GM21528 (cell line): ENCODE data around the gene CCSER2.
"Not testable (repeated sequence)": the region's sequence is repeated elsewhere in the genome, so short reads cannot be mapped to it uniquely, and the experiment has no call there.

Experiments used
- ATAC-seq: cut with Tn5 transposase; IDR thresholded peaks from one replicate; pipeline ENCODE4 v1.9.1; 2021; ENCODE audit warnings: mild to moderate bottlenecking, moderate library complexity; ENCODE audit not compliant: unreplicated experiment, low FRiP score

The CCSER2 gene

GRCh38 chr10:84510121-84510520 lies 181.7 kb downstream of the CCSER2 start:
- ATAC-seq: no peak

DNA sequence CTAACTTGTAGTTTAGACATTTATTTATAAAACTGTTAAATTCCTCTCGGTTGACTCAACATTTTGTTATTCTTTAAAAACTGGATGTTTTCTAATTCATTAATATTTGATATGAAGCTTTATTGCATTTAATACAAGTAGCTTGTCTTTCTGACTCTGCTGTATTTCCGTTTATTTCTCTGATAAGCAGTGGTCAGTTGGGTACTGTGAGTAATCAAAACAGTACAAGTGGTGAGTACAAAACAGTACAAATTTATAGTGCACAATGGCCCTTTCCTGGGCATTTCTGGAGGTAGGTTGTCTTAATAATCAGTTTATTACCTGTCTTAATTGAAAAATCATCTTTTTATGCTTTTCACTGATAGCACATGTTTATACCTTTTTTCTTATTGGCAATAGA lies 182.7 kb downstream of the CCSER2 start:
- no peak for ATAC-seq

GRCh38 chr10:84511709-84512285 lies 183.4 kb downstream of the CCSER2 start:
- no peak for ATAC-seq

DNA sequence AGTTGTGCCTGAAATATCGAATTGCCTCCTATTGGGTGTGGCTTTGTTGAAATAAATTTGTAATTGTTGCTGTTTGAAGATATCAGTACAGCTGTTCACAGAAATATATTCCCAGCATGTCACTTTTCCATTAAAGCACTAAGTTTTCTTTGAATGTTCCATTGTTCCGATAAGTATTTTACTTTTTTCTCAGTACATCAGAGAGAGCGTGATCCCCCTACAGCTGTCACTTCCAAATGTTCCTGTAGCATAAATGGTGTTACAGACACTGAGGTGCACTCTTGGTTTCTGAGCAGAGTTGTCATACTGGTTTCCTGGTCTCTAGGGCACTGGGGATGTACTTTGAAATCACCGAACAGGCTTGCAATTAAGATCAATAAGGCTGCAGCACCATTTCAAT lies 189.2 kb downstream of the CCSER2 start:
- no peak for ATAC-seq

- no peak for ATAC-seq
Observed at GRCh38 chr10:84519235-84519634, 190.8 kb downstream of the CCSER2 start.

DNA sequence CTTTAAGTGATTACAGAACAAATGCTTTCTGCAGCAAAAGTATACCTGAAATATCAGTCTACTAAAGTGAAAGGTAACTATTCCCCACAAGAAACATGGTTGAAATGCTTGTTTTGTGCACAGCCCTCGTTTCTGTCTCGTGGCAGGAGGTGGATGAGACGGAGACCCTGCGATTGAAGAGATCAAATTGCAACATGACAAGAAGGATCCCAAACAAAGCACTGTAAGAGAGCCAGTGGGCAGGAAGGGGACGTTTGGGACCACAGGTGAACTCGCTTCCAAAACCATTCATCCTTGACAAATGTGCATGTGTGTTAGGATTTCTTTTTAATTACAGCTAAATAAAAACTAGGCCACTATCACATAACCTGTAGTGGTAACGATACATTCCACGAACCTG lies 192.6 kb downstream of the CCSER2 start:
- no peak for ATAC-seq

DNA sequence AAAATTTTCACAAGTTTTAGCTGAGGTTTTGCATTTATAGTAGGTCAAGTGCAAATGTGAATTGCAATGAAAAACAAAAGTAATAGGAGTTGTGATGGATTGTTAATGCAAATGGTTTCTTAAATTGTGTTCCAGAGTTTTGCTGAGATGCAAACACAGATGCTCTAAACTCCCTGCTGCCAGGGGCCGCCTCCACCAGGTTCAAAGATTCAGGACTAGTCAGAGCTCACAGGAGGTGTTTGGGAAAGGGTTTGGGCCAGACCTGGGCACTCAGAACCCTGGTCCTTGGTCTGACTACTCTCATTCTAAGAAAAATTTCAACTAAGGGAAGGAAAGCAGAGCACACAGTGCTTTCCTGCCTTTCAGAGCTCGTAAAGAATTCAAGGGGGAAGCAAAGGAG lies 193.1 kb downstream of the CCSER2 start:
- no peak for ATAC-seq

GRCh38 chr10:84522612-84523462 lies 194.4 kb downstream of the CCSER2 start:
- no peak for ATAC-seq

DNA sequence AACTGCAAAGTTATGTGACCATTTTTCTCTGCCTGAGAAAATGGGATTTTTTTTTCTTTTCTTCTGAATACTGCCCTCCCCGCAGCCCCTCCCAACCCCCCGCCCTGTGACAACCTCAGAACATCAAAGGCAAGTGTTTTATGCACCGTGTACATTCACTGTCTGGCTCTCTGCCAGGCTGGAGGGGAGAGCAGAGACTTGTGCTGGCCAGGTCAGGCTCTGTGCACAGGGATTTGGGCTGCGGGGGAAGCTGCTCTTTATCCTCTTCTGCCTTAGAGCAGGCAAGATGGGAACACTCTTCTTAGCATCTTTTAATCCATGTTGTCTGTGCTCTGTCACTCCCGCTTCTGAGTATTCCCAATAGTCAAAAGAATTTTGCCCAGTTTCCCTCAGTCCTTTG lies 195.1 kb downstream of the CCSER2 start:
- ATAC-seq: no peak

DNA sequence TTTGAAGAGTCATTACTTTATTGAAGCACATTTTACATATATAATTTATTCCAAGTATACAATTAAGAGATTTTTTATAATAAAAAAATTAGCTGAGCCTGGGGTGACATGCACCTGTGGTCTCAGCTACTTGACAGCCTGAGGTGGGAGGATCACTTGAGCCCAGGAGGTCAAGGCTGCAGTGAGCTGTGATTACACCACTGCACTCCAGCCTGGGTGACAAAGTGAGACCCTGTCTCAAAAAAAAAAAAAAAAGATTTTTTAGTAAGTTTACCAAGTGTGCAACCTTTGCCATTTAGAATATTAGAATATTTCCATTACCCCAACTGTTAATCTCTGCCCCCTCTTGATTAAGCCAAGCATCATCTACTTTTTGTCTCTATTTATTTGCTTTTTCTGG lies 196.0 kb downstream of the CCSER2 start:
- no peak for ATAC-seq

DNA sequence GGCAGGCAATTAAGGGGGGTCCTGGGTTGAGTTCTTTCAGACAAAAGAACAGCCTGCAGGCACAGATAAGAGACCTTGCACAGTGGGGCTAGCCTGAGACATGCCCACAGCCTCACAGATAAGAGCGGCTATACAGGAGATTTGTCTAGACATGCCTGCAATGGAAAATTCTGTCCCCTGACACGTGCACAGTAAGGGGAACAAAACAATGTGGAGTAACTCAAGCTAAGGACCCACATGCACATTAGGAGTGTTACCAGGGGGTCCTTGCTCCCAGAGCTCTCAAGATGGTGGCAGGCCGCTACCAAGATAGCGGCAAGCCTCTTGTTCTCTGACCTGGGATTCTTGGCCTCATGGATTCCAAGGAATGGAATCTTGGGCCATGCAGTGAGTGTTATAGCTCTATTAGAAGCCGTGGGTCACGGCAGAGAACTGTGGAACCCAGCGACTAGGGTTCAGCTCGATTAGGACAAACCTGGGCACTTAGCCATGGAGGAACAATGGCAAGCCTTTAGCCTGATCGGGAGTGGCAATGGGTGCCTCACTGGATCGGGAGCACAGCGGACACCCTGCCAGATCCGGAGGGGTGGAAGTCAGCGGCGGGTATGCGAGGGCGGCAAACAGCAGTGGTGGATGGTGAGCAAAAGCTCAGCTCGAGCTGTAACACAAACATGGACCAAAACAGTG lies 196.9 kb downstream of the CCSER2 start:
- ATAC-seq: no peak

DNA sequence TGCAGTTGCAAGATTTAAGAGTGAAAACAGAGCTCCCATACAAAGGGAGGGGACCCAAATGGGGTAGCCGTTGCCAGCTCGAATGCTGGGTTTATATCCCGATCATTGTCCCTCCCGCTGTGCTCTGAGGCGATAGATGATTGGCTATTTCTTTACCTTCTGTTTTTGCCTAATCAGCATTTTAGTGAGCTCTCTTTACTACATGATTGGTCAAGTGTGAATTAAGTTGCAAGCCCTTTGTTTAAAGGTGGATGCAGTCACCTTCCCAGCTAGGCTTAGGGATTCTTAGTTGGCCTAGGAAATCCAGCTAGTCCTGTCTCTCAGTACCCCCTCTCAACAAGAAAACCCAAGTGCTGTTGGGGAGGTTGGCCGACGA lies 197.4 kb downstream of the CCSER2 start:
- ATAC-seq: not testable (repeated sequence)

DNA sequence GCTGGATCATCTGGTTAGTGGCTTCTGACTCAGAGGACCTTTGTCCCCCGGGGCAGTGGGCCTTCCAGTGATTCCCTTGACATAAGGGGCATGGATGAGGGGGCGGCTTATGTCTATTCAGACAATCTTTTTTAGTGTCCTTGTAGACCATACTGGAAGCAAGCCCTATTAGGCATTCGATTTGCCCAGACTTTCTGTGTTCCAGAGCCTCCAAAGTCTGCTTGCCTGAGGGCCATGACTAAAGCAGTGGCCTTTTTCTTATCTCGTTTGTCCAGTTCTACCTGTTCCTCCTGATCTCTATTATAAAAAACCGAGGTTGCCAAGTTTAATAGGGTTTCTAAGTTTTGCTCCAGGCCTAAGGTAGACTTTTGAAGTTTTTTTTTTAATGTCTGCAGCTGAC lies 199.0 kb downstream of the CCSER2 start:
- ATAC-seq: not testable (repeated sequence)

- not testable (repeated sequence) for ATAC-seq
Observed at GRCh38 chr10:84528526-84528925, 200.1 kb downstream of the CCSER2 start.

DNA sequence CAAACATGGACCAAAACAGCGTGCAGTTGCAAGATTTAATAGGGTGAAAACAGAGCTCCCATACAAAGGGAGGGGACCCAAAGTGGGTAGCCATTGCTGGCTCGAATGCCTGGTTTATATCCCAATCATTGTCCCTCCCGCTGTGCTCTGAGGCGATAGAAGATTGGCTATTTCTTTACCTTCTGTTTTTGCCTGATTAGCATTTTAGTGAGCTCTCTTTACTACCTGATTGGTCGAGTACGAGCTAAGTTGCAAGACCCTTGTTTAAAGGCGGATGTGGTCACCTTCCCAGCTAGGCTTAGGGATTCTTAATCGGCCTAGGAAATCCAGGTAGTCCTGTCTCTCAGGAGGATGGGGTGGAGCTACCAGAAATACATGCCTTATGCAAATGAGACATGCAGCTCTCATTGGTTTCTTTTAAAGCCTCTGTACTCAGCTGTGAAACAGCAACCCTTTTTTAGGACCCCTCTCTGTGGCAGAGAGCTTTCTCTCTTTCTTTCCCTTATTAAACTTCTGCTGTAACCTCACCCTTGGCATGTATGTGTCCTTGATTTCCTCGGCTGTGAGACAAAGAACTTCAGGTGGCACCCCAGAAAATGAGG lies 202.4 kb downstream of the CCSER2 start:
- ATAC-seq: no peak

GRCh38 chr10:84531396-84531795 lies 203.0 kb downstream of the CCSER2 start:
- no peak for ATAC-seq

DNA sequence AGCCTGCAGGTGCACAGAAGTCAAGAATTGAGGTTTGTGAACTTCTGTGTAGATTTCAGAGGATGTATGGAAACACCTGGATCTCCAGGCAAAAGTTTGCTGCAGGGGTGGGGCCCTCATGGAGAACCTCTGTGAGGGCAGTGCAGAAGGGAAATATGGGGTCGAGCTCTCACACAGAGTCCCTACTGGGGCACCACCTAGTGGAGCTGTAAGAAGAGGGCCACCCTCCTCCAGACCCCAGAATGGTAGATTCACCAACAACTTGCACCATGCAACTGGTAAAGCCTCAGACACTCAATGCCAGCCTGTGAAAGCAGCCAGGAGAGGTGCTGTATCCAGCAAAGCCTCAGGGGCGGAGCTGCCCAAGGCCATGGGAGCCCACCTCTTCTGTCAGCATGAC lies 205.8 kb downstream of the CCSER2 start:
- ATAC-seq: no peak

DNA sequence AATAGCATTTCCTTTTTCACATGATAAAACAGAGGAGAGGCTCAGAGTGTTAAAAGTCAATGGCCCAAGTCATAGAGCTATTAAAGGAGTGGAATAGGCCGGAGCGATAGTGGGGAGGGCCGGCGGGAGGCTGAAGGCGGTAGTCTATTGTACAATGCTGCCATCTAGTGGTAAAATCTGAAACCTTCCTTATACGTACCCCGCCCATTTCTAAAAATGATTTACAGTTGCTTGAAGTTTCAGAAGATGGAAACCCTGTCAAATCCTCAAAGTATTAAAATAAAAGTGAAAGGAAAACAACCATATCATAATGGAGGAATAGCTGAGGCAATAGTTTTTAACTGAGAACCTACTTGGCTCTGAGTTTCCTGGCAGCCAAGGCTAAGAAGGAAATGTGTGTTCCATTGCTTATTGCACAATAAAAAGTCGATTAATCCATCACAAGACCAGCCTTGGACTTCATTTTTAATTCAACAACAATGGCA lies 209.1 kb downstream of the CCSER2 start:
- ATAC-seq: peak; percentile 75

GRCh38 chr10:84538036-84538435 lies 209.6 kb downstream of the CCSER2 start:
- ATAC-seq: no peak

GRCh38 chr10:84539216-84539615 lies 210.8 kb downstream of the CCSER2 start:
- no peak for ATAC-seq

- peak; percentile 7 for ATAC-seq
Observed at GRCh38 chr10:84540022-84540616, 211.7 kb downstream of the CCSER2 start.
